GM18867 (cell line): Measurements from ENCODE around the gene VEZT.
"Not testable (repeated sequence)": the region's sequence is repeated elsewhere in the genome, so short reads cannot be mapped to it uniquely, and the experiment has no call there.

ENCODE experiments used
- ATAC-seq: cut with Tn5 transposase; IDR thresholded peaks from one replicate; pipeline ENCODE4 v1.9.1; 2021; ENCODE audit warnings: mild to moderate bottlenecking, moderate library complexity; ENCODE audit not compliant: unreplicated experiment

Gene VEZT

DNA sequence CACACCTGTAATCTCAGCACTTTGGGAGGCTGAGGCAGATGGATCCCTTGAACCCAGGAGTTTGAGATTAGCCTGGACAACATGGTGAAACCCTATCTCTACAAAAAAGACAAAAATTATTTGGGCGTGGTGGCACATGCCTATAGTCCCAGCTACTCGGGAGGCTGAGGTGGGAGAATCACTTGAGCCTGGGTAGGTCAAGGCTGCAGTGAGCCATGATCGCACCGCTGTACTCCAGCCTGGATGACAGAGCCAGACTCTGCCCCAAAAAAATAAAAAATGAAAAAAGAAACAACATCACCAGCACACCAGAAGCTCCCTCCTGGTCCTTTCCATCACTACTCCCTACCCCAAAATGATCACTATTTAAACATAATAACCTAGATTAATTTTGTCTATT is 2.6 kb downstream of the VEZT start:
- no peak for ATAC-seq

GRCh38 chr12:95220726-95221125 is 3.1 kb downstream of the VEZT start:
- no peak for ATAC-seq

DNA sequence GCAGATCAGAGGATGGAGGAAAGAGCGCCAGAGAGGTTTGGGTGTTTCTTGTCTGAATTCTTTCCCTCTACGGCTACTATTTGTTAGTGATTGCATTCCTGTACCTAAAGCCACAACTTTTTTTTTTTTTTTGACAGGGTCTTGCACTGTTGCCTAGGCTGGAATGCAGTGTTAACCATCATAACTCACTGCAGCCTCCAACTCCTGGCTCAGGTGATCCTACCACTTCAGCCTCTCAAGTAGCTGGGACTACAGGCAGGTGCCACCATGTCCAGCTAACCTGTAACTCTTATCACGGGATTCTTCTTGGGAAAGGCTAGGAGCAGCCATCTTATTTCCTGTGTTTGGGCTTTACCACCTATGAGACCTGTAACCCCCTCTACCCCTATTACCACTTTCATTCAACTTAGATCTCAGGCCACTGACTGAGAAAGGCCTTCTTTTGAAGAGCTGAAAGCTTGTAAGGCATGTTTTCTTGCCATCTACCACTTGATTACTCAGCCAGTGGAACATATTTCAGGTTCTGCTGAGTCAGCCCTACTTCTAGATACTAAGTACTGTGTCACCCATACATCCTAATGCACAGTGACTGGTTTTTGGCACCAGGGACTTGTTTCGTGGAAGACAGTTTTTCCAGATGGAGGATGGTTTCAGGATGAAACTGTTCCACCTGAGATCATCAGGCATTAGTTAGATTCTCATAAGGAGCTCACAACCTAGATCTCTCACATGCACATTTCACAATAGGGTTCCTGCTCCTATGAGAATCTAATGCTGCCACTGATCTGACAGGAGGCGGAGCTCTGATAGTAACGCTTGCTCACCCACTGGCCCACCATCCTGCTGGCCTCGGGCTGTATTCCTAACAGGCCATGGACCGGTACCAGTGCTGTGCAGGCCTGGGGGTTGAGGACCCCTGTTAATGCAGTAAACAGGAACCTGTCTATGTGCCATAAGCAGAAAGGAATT is 6.9 kb downstream of the VEZT start:
- ATAC-seq: no peak

DNA sequence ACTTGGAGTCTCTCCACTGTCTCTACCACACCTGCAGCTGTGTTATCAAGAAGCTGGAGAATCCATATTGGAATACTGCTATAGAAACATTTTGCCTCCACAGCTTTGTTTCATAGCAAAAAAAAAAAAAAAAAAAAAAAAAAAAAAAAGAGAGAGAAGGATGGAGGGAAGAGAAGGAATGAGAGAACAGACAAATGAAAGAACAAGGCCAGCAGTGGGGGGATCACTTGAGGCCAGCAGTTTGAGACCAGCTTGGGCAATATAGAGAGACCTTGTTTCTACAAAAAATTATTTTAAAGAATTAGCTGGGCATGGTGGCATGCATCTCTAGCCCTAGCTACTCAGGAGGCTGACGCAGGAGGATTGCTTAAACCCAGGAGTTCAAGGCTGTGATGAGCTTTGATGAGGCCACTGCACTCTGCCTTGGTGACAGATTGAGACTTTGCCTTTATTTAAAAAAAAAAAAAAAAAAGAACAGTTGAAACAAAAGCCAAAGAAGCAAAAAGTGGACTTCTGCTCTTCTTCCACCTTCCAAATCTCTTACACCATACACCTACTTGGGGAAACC is 8.1 kb downstream of the VEZT start:
- ATAC-seq: no peak

DNA sequence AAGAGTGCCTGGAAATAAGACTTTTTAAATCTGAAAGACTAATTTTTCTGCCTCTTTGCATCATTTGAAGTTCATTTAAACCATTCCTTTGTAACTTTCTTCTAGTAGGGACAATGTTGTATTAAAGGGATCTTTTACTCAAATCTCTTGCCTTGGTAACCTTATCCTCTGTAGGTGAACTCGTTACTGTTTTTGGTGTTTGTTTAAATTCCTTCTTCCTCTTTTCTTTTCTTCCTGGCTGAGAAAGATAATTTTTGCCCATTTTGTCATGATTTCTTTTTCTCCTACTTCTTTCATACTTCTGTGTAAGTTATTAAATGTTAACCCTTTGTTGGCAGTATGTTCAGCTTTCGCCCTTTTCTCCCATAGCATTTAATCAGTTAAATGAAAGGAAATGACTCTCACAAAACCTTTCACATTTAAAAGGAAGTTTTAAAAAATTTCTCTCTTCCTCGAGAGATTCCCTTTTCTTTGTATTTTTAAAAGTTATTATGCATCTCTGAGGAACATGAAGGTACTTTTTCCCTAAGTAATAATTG is 10.3 kb downstream of the VEZT start:
- ATAC-seq: no peak

- no peak for ATAC-seq
Measured at GRCh38 chr12:95228617-95229016, 11.0 kb downstream of the VEZT start.

GRCh38 chr12:95229636-95230035 is 12.0 kb downstream of the VEZT start:
- ATAC-seq: no peak

DNA sequence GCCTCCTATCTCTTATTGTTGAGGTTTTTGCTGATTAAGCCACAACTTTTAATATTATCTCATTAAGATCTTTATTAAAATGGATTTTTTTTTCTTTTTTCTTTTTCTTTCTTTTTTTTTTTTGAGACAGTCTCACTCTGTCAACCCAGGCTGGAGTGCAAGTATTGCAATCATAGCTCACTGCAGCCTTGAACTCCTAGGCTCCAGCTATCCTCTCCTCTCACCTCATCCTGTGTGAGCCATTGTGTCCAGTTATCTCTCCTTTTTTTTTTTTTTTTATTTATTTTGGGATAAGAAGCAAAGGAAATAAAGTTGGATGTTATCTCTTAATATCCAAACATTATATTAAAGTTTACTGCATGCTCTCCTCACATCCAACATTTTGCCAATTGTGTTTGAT is 12.7 kb downstream of the VEZT start:
- ATAC-seq: no peak

DNA sequence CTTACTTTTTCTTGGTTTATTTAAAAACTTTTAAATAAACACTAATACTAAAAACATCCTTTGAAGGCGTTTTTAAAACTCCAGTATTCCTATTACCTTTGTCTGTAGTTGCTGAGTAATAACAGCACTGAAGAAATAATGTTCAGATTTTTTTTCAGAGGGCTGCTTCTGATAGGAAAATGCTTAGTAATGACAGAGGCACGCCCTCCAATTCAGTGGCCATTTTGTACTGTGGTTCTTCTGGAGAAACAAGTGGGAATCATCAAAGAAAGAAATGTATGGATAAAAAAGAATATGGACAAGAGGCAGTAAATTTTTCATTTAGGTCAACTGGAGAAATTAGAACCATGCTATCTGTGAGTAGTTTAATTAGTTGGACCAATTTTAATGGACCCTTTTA is 13.6 kb downstream of the VEZT start:
- ATAC-seq: no peak

GRCh38 chr12:95234187-95234586 is 16.6 kb downstream of the VEZT start:
- not testable (repeated sequence) for ATAC-seq

DNA sequence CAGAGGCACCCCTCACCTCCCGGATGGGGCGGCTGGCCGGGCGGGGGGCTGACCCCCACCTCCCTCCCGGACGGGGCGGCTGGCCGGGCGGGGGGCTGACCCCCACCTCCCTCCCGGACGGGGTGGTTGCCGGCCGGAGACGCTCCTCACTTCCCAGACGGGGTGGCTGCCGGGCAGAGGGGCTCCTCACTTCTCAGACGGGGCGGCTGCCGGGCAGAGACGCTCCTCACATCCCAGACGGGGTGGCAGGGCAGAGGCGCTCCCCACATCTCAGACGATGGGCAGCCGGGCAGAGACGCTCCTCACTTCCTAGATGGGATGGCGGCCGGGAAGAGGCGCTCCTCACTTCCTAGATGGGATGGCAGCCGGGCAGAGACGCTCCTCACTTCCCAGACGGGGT is 18.0 kb downstream of the VEZT start:
- not testable (repeated sequence) for ATAC-seq

DNA sequence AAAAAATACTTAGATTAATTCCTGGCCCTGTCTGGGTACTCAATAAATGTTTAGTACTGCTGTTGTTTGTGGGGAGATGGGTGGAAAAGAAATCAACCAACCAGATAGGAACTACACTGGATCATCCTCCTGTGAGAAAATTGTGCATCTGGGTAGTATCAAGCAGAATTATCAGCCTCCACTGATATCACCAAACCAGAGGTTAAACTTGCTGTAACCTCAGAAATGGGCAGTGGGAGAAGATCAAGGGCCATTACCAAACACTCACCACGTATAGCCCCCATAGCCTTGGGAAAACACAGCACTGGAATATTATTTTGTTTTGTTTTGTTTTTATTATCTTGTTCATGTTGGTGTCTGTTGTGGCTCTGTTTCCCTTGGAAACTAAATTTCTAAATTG is 19.7 kb downstream of the VEZT start:
- ATAC-seq: no peak

GRCh38 chr12:95238150-95238549 is 20.5 kb downstream of the VEZT start:
- ATAC-seq: no peak

DNA sequence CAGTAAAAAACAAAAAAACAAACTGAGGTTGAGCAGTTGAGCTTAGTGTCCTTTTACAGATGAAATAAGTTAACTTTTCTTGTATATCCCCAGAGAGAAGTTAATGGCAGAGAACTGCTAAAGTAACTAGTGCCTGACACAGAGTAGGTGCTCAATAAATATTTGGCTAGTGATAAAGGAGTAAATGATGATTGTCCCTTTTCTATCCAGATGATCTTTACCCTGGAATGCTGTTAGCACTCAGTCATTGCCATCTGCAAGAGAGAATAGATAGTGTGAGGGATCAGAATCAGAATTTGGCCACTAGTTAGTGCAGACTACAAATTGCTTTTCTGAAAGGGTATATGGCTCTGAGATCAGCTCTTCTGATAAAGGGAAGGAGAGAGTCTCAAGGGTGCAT is 21.6 kb downstream of the VEZT start:
- no peak for ATAC-seq

DNA sequence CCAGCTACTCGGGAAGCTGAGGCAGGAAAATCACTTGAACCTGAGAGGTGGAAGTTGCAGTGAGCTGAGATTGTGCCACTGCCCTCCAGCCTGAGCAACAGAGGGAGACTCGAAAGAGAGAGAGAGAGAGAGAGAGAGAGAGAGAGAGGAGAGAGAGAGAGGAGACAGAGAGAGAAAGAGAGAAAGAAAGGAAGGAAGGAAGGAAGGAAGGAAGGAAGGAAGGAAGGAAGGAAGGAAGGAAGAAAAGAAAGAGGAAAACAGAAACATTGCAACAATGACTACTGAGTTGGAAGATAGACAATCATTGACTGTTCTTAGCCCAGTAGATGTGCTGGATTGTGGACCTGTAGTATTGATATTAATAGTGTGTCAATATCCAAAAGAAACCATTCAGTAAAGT is 22.2 kb downstream of the VEZT start:
- ATAC-seq: not testable (repeated sequence)

- ATAC-seq: no peak
Measured at GRCh38 chr12:95240556-95240955, 22.9 kb downstream of the VEZT start.

- not testable (repeated sequence) for ATAC-seq
Measured at GRCh38 chr12:95241138-95241537, 23.5 kb downstream of the VEZT start.

DNA sequence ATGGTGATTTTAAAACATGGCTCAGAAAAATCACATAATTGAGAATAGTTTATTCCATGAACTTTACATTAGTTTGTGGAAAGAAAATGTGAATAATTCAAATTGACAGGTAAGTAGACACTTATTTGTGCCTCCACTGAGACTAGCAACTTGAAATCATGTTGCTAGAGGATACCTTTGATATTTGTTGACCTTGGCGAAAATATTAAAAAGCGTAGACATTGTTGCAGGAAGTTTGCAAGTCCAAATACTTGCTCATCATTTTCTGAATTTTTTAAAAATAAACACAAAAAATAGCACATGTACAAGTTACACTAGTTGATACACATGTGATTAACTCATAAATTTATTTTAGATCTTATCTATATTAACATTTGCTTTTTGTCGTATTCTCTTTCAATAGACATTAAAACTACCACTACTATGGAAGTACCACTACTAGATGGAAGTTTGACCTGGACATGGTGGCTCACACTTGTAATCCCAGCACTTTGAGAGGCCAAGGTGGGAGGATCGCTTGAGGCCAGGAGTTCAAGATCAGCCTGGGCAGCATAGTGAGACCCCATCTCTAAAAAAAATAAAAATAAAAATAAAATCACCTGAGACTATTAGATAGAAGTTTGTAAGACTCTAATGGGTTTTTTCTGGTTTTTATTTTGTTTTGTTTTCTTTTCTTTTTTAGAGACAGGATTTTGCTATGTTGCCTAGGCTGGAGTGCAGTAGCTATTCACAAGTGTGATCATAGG is 24.3 kb downstream of the VEZT start:
- no peak for ATAC-seq

DNA sequence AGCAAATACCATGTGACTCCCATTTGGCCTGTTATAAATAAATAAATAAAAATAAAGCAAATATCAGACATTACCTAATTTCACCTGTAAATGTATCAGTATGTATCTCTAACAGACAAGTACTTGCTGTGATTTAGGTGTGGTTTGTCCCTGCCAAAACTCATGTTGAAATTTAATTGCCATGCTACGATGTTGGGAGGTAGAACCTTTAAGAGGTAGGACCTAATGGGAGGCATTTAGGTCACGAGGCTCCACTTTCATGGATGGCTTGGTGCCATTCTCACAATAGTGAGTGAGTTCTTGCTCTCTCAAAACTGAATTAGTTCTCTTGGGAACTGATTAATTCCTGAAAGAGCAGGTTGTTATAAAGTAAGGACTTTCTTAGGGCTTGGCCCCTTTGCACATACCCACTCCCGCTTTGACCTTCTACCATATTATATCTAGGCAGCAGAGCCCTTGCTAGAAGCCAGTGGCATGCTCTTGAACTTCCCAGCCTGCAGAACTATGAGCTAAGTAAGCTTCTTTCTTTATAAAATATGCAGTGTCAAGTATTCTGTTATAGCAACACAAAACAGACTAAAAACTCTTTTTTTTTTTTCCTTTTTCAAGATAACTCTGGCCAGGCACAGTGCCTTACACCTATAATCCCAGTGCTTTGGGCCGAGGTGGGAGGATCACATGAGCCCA is 26.0 kb downstream of the VEZT start:
- ATAC-seq: no peak

DNA sequence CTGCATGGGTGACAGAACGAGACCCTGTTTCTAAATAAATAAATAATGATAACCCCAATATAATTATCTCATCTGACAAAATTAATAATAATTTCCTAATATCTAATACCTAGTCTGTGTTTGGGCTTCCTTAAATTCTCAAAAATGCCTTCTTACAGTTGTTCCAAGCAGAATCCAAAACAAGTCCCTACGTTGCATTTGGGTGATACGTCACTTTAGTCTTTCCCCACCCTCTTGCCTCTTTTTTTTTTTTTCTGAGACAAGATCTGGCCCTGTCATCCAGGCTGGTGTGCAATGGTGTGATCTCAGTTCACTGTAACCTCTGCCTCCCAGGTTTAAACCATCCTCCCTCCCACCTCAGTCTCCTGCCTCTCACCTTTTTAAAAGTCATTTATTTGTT is 26.7 kb downstream of the VEZT start:
- no peak for ATAC-seq

GRCh38 chr12:95248095-95248494 is 30.5 kb downstream of the VEZT start:
- ATAC-seq: no peak
